GM12891 (cell line): ENCODE data around the gene RHOT1.

ENCODE experiments used
- DNase-seq: peaks from one replicate; pipeline ENCODE4 v3.0.0; 2011; ENCODE audit warnings: low spot score; ENCODE audit not compliant: insufficient read length
- FAIRE-seq: peaks from 2 replicates; lab custom pipeline; 2011; peaks lifted over from hg19 to GRCh38; lab: Jason Lieb, UNC
- PAX5 ChIP-seq: IDR thresholded peaks from 2 replicates; pipeline ENCODE4 v1.6.1; 2011; ENCODE audit warnings: low read length, moderate library complexity, mild to moderate bottlenecking; ENCODE audit not compliant: insufficient read depth, severe bottlenecking
- POLR2A ChIP-seq: IDR thresholded peaks from 2 replicates; pipeline ENCODE4 v1.6.1; 2011; ENCODE audit warnings: low read depth, low read length, control low read depth
- POLR2AphosphoS5 ChIP-seq: IDR thresholded peaks from 2 replicates; pipeline ENCODE4 v1.6.1; 2011; ENCODE audit warnings: low read depth, low read length, control low read depth
- POU2F2 ChIP-seq: IDR thresholded peaks from 2 replicates; pipeline ENCODE4 v1.6.1; 2011; ENCODE audit warnings: low read depth, mild to moderate bottlenecking, control low read depth, low read length, moderate library complexity
- SPI1 ChIP-seq: IDR thresholded peaks from 2 replicates; pipeline ENCODE4 v1.6.1; 2011; ENCODE audit warnings: low read depth, low read length, control low read depth
- TAF1 ChIP-seq: IDR thresholded peaks from 2 replicates; pipeline ENCODE4 v1.6.1; 2011; ENCODE audit warnings: low read depth, low read length, control low read depth

The RHOT1 gene

DNA sequence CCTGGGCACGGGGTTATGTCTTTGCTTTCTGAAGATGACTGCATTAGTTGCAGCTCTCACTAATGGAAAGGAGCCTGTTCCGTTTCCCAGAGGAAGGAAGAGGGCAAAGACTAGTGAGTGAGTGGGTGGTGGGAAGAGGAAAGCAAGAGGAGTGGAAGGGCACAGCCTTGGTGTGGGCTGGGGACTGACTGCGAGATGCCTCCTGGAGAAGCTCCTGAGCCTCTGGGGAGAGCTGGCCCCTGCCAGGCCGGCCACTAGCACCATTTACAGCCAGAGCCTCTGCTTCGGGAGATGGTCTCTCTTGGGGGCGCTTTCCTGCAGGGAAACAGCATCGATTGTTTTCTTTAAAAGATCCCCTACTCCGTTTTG lies 122.5 kb downstream of the RHOT1 start:
- TF ChIP-seq TAF1 (no peak), POLR2A (no peak), SPI1 (no peak), PAX5 (no peak), POLR2AphosphoS5 (no peak), POU2F2 (no peak)
- FAIRE-seq (peak; percentile 52), DNase-seq (no peak)

DNA sequence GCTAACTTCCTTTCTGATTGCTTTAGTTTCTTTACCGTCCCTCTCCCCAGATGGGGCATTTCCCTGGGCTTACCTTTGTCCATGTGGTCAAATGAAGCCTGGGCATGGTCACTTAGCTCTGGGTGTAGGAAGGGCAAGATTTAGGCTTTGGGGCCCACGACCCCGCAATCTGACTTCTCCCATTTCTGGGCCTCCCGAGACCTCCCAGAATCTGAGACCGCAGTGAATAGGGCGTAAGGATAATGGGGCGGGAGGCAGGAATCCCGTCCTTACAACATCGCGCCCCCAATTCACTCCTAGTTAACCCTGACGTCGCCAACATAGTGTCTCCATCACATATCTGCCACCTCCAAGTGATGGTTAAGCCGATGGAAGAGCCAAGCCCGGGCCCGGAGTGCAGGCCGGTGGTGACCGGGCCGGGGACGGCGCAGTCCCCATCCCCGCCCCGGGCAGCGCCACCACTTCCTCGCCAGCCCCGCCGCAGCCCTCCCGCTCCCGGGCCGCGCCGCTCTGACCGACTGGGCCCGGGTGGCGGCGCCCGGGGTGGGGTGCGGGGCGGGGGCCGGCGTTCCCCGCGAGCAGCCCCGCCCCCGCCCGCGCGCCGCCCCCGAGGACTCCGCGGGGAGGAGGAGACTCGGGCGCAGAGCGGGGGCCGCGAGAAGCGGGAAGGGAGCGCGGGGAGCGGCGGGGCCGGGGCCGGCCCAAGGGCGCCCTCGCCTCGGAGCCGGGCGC lies 123.1 kb downstream of the RHOT1 start, which contains the start of gene RHBDL3:
TSS of gene RHBDL3 (plus strand) at position 641 of the 732 bp plus-strand sequence. CDS start 358 bp downstream, outside the sequence.
- DNase-seq (no peak), FAIRE-seq (peak; percentile 20)
- no peak for TF ChIP-seq POLR2A

DNA sequence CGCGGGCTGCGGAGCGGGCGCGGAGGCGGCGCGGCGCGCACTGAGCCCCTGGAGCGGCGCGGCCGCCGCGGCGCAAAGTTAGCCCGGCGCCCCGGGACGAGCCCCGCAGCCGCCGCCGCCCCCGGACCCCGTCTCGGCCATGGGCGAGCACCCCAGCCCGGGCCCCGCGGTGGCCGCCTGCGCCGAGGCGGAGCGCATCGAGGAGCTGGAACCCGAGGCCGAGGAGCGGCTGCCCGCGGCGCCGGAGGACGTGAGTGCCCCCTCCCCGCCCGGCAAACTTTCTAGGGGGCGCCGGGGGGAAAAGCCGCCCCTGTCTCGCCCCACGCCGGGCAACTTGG lies 123.7 kb downstream of the RHOT1 start:
- TF ChIP-seq SPI1 (no peak), TAF1 (no peak), PAX5 (no peak), POU2F2 (no peak)
- no peak for FAIRE-seq
- DNase-seq = no peak

DNA sequence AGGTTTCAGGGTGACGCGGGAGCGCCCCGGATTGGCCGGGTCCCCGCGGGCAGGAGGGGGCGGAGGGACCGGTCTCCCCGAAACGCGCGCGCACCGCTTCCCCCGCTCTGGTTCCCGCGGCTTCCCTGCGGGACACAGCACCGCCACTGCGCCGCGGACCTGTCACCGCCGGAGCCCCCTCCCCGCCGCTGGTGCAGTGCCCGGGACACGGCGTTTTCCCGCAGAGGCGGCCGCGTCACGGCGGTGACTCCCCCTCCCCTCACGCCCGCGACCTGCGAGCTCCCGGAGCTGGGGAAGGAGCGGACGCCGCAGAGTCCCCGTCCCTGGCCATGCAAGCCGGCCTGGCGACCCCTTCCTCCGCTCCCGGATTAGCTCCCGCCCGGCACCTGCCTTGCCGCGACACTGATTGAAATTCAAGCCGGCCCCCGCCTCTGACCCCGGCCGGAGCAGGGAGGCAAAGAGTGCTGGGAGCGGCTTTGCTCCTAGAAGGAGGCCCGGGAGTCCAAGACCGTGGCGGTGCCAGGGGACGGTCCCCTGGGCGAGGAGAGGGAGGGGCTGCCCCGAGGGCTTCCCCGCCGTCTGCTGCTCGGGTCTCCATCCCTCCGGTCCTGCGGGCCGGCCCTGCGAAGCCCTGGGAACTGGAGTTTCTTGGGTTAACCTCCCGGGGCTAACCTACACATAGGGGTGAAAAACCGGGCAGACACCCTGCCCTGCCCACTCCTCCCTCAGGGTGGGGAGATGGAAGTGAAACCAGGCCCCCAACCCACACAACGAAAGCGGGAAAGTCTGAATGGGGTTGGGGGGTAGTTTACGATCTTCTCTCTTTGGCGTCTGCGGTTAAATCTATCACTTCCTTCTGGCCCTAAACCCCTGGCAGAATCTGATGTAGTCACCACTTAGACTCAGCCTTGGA lies 124.3 kb downstream of the RHOT1 start:
- DNase-seq (no peak), FAIRE-seq (peak; percentile 40)
- TF ChIP-seq POLR2AphosphoS5 = no peak
- TF ChIP-seq SPI1 = peak; percentile 79
- TF ChIP-seq PAX5 = no peak

DNA sequence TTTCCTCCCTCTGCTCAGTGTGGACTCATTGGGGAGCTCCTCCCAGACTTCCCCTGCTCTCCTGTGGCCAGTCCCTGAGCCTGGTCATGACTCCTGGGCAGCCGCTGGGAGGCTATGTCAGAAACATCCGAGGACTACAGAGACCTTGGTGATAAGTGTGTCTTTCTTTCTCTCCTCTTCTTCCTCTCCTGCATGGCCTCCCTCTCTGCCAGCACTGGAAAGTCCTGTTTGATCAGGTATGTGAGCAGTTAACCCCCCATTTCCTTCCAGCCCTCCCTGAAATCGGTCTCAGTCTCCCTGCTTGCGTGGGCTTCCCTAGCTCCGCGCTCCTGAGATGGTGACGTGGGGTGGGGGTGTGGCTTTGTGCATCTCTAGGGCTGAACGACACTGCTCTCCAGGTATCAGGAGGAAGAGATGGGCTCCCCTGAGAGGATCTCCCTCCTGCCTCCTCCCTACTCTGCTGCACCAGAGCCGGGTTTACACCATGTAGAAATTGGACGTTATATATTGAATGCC lies 125.4 kb downstream of the RHOT1 start:
- TF ChIP-seq POLR2A = no peak
- TF ChIP-seq POU2F2 = no peak
- no peak for TF ChIP-seq TAF1
- TF ChIP-seq SPI1 = no peak
- no peak for TF ChIP-seq POLR2AphosphoS5
- TF ChIP-seq PAX5 = no peak
- no peak for DNase-seq
- FAIRE-seq = no peak

DNA sequence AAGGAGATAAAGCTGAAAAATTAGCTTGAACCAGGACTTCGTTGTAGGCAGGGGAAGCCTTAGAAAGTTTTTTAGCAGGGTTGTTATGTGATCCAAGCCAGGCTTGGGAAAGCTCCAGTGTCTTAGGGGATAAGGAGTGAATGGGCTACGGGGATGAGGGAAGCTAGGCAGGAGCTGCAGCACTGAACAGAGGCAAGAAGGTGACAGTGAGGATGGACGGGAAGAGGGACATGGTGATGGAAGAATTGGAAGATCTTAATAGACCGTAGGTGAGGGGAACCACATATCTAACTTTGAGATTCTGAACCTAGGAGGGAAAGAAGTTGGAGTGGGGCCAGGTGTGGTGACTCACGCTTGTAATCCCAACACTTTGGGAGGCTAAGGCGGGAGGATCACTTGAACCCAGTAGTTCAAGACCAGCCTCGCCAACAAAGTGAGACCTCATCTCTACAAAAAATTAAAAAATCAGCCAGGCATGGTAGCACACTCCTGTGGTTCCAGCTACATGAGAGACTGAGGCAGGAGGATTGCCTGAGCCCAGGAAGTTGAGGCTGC lies 126.5 kb downstream of the RHOT1 start:
- FAIRE-seq (no peak), DNase-seq (no peak)
- TF ChIP-seq TAF1 = no peak
- TF ChIP-seq POU2F2 = no peak
- no peak for TF ChIP-seq SPI1

DNA sequence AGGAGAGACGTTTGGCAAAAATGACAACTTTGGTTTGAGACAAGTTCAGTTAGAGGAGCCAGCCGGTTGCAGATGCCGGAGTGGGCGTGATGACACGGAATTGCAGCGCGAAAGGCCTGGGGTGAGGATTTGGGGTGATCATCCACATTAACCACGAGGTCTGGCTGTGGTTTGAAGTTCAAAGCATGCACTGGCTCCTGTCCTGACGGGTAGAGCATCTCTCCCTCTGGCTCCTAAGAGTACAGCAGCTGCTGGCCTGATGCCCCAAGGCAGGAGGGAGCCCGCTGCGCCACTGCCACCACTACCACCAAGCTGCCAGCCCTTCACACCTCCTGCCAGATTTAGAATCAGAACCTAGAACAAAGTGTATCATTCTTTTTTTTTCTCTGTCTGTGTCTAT lies 127.1 kb downstream of the RHOT1 start:
- no peak for FAIRE-seq
- TF ChIP-seq SPI1 (no peak), POLR2AphosphoS5 (no peak), POU2F2 (no peak), TAF1 (no peak), POLR2A (no peak)
- DNase-seq = no peak

DNA sequence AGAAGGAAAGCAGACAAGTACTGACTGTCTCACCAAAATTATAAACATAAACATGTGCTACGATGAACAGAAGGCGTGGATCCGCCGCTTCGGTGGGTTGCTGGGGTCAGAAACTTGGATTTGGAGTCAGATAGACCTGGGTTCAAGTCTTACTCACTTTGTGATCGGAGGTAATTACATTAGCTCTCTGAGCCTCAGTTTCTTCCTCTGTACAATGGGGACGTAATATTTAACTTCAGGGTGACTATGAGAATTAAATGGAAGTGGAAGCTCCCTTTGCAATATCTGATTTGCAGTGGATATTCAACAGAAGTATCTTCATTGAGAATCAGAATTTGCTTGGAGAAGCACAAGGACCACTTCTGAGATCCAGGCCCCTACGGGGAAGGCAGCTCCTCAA lies 129.5 kb downstream of the RHOT1 start:
- DNase-seq = no peak
- no peak for TF ChIP-seq TAF1
- no peak for TF ChIP-seq POLR2AphosphoS5
- TF ChIP-seq POU2F2 = no peak
- no peak for TF ChIP-seq SPI1
- no peak for TF ChIP-seq POLR2A
- TF ChIP-seq PAX5 = no peak
- no peak for FAIRE-seq

DNA sequence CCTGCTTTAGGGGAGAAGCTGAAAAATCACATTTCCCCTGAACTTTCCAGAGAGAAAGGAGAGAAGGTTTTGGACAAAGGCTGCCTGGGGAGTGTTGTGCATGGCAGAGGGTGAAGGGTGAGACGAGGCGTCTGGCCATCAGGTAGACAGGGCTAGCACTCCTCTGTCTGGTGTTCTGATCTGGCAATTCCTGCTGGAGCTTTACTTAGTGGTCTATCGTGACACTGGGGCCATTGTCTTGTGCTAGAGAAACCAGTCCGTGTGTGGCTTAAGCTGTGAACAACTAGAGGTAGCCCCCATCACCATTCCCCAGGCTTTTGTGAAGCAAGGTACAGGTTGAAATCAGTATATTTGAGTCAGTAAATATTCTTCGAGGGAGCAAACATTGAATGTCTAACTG lies 131.8 kb downstream of the RHOT1 start:
- no peak for TF ChIP-seq POLR2A
- TF ChIP-seq SPI1 = no peak
- TF ChIP-seq POLR2AphosphoS5 = no peak
- no peak for TF ChIP-seq POU2F2
- TF ChIP-seq TAF1 = no peak
- no peak for TF ChIP-seq PAX5
- DNase-seq (no peak), FAIRE-seq (no peak)

DNA sequence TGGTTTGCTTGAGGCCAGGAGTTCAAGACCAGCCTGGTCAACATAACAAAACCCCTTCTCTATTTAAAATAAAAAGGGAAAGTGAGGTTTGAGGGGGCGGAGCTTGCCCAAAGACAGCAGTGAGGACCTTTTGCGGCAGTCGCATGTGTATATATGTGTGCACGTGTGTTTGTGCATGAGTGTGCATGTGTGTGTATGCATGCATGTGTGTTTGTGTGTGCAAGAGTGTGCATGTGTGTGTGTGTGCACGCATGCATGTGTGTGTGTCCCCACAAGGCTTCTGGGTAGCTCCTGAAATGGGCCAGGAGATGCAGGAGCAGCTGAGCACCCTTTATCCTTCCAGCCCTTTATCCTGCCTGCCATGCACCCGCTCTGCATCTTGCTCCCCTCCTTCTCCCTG lies 132.3 kb downstream of the RHOT1 start:
- FAIRE-seq = no peak
- DNase-seq = no peak
- no peak for TF ChIP-seq TAF1
